Activated T-cell treated with anti-CD3 and anti-CD28 coated beads for 48 hours (primary cell): Measurements from ENCODE around the gene ZNHIT2.
"Not testable (repeated sequence)": the region's sequence is repeated elsewhere in the genome, so short reads cannot be mapped to it uniquely, and the experiment has no call there.

ENCODE experiments used
- DNase-seq: peaks from one replicate; pipeline ENCODE4 v3.0.0-alpha.2; 2020; ENCODE audit warnings: low read depth

The ZNHIT2 gene

GRCh38 chr11:65119670-65119995 lies 2.1 kb upstream of the ZNHIT2 start:
- no peak for DNase-seq

GRCh38 chr11:65118891-65119669 lies 1.6 kb upstream of the ZNHIT2 start:
- DNase-seq: not testable (repeated sequence)

- DNase-seq: no peak
These were observed 766 bp upstream of the ZNHIT2 start for GRCh38 chr11:65118097-65118837.

GRCh38 chr11:65116370-65117205 lies 913 bp downstream of the ZNHIT2 start:
- DNase-seq: peak; percentile 67

- DNase-seq: no peak
These were observed 2.0 kb downstream of the ZNHIT2 start for GRCh38 chr11:65115361-65116082.

- DNase-seq: no peak
These were observed 2.8 kb downstream of the ZNHIT2 start for GRCh38 chr11:65114538-65115171.

GRCh38 chr11:65113839-65114238 lies 3.7 kb downstream of the ZNHIT2 start:
- no peak for DNase-seq

GRCh38 chr11:65113361-65113756 lies 4.1 kb downstream of the ZNHIT2 start:
- DNase-seq: no peak

- peak; percentile 74 for DNase-seq
These were observed 4.7 kb downstream of the ZNHIT2 start for GRCh38 chr11:65112546-65113360.

GRCh38 chr11:65111744-65112545 lies 5.6 kb downstream of the ZNHIT2 start, which contains the start of gene TM7SF2:
Gene TM7SF2, plus strand, starts transcription at chr11:65111872. Its CDS starts 144 bp downstream, at chr11:65112016.
- DNase-seq: peak; percentile 92

GRCh38 chr11:65111159-65111743 lies 6.2 kb downstream of the ZNHIT2 start:
- no peak for DNase-seq

GRCh38 chr11:65110354-65110861 lies 7.1 kb downstream of the ZNHIT2 start:
- DNase-seq: peak; percentile 92

- DNase-seq: no peak
These were observed 8.0 kb downstream of the ZNHIT2 start for GRCh38 chr11:65109231-65110198.

- no peak for DNase-seq
These were observed 8.9 kb downstream of the ZNHIT2 start for GRCh38 chr11:65108469-65109123.

- DNase-seq: no peak
These were observed 9.6 kb downstream of the ZNHIT2 start for GRCh38 chr11:65107751-65108468.

GRCh38 chr11:65107078-65107477 lies 10.4 kb downstream of the ZNHIT2 start:
- no peak for DNase-seq

- DNase-seq: no peak
These were observed 12.9 kb downstream of the ZNHIT2 start for GRCh38 chr11:65104628-65105027.
